Lung (tissue), 12 donors: ENCODE data around the gene C16orf86. TPM values are rescaled to one million over a fixed set of nuclear protein-coding genes. Genes with fewer than 3 reads are reported as not detected.

Experiments
- ATAC-seq: fragments of 200-7000 bp; cut with Tn5 transposase; one replicate; pipeline ENCODE4 v1.9.1; 2020; ENCODE audit warnings: moderate number of reproducible peaks; ENCODE audit not compliant: insufficient read depth, low FRiP score
- DNase-seq, 3 donors: peaks; one replicate each; pipeline ENCODE4 v3.0.0-alpha.2; 2013 to 2017
- H3K27ac ChIP-seq, 2 donors: one replicate each; pipeline ENCODE4 v1.5.1; 2013; ENCODE audit warnings: mild to moderate bottlenecking in 2 of 2, moderate library complexity in 2 of 2, control low read depth in 1 of 2, inconsistent platforms in 1 of 2, low read depth in 1 of 2, low read length in 1 of 2
- H3K27me3 ChIP-seq, 3 donors: one replicate each; pipeline ENCODE4 v1.5.1; 2013; ENCODE audit warnings: low read length in 2 of 3; ENCODE audit not compliant: control insufficient read depth in 3 of 3, insufficient read depth in 3 of 3
- H3K36me3 ChIP-seq, 4 donors: one replicate each; pipeline ENCODE4 v1.5.1; 2013; ENCODE audit warnings: low read length in 4 of 4, mild to moderate bottlenecking in 1 of 4, moderate library complexity in 1 of 4; ENCODE audit not compliant: control insufficient read depth in 4 of 4, insufficient read depth in 4 of 4
- H3K4me1 ChIP-seq, 5 donors: one replicate each; pipeline ENCODE4 v1.5.1; 2013; ENCODE audit warnings: low read length in 5 of 5, mild to moderate bottlenecking in 2 of 5, moderate library complexity in 1 of 5; ENCODE audit not compliant: control insufficient read depth in 5 of 5, insufficient read depth in 5 of 5
- H3K4me3 ChIP-seq: one replicate; pipeline ENCODE4 v1.5.1; 2013; ENCODE audit warnings: mild to moderate bottlenecking, control low read depth, moderate library complexity
- H3K9ac ChIP-seq, 2 donors: one replicate each; pipeline ENCODE4 v1.5.1; 2013; ENCODE audit warnings: low read length in 2 of 2, control low read depth in 1 of 2; ENCODE audit not compliant: insufficient read depth in 1 of 2
- H3K9me3 ChIP-seq, 4 donors: one replicate each; pipeline ENCODE4 v1.5.1; 2013; ENCODE audit warnings: low read length in 3 of 4, mild to moderate bottlenecking in 1 of 4, moderate library complexity in 1 of 4; ENCODE audit not compliant: control insufficient read depth in 4 of 4, insufficient read depth in 3 of 4
- CTCF ChIP-seq: IDR thresholded peaks from 2 replicates; pipeline ENCODE4 v1.5.1; 2012; ENCODE audit warnings: mild to moderate bottlenecking; ENCODE audit errors: control extremely low read depth, extremely low read depth
- WGBS, 2 donors: extraction: QIAGEN DNeasy Blood & Tissue Kit; methylation state at CpG; one replicate each; pipeline ENCODE4 v1.1.7; 2013; 5-methylcytosine and 5-hydroxymethylcytosine counted together
- polyA plus RNA-seq, 2 donors: library from polyadenylated mRNA; stranded (reverse); fragments of 200-250 nt; gene quantifications; one replicate each; pipeline ENCODE4 v1.2.1, GENCODE V29; 2013
- total RNA-seq, 2 donors: library from RNA; depleted of rRNA in 1 of 2; stranded (reverse); fragments of >200 nt in 1 of 2; gene quantifications; one replicate each; pipeline ENCODE4 v1.2.1, GENCODE V29; 2014 to 2021
- donor health status: control.
- donor health status: control.
- donor health status: Bipolar disorder and iron deficiency.
- donor health status: healthy.
- donor health status: DM: yes; HTN: yes; CAD: no.

Gene C16orf86
- total and polyA plus RNA-seq, 4 donors = 3.7 to 6.4 (median 5.2) TPM

- H3K4me1 ChIP-seq = peaks cover 0 to 31% (median 16%) of the 10 kb centered on the region in 5 donors
- no peak overlapping the region for H3K9ac ChIP-seq
- H3K9me3 ChIP-seq = no peaks in the 10 kb centered on the region
- TF ChIP-seq CTCF = no peak
- no peak overlapping the region for H3K4me3 ChIP-seq
- H3K27ac ChIP-seq = peak overlapping the region in 1 of 2 donors; percentile 3
- H3K27me3 ChIP-seq = no peaks in the 10 kb centered on the region
- 28 to 41% methylated on average over 4 of the region's 4 CpGs for WGBS, 2 donors
- peaks cover 0 to 4% (median 1%) of the 10 kb centered on the region in 4 donors for H3K36me3 ChIP-seq
- ATAC-seq = no peak
- DNase-seq = no peak
Observed at GRCh38 chr16:67672306-67672705, 5.7 kb downstream of the C16orf86 start.

- H3K4me3 ChIP-seq = no peak overlapping the region
- WGBS, 2 donors = 43 to 44% methylated on average over 13 of the region's 13 CpGs
- peaks cover 0 to 8% (median 1%) of the 10 kb centered on the region in 4 donors for H3K36me3 ChIP-seq
- peak; percentile 58 for TF ChIP-seq CTCF
- no peaks in the 10 kb centered on the region for H3K9me3 ChIP-seq
- DNase-seq (peak; percentile 62 to 68 (median 68)), ATAC-seq (peak; percentile 68)
- peaks cover 0 to 24% (median 17%) of the 10 kb centered on the region in 5 donors for H3K4me1 ChIP-seq
- H3K27ac ChIP-seq = peak overlapping the region; percentile 1 to 85
- H3K9ac ChIP-seq = no peak overlapping the region
- no peaks in the 10 kb centered on the region for H3K27me3 ChIP-seq
Observed at GRCh38 chr16:67672739-67673662, 6.4 kb downstream of the C16orf86 start.

GRCh38 chr16:67673712-67674580 is 7.3 kb downstream of the C16orf86 start:
- Histone ChIP-seq H3K27ac (peak overlapping the region; percentile 29 to 85), H3K4me3 (no peak overlapping the region), H3K9ac (no peak overlapping the region), H3K4me1 (peaks cover 0 to 20% (median 17%) of the 10 kb centered on the region in 5 donors), H3K27me3 (no peaks in the 10 kb centered on the region), H3K9me3 (no peaks in the 10 kb centered on the region), H3K36me3 (peaks cover 0 to 8% (median 1%) of the 10 kb centered on the region in 4 donors)
- peak; percentile 74 to 80 (median 78) for DNase-seq
- peak; percentile 64 for ATAC-seq
- no peak for TF ChIP-seq CTCF
- WGBS, 2 donors = 23 to 24% methylated on average over 21 of the region's 21 CpGs
